Body of pancreas (tissue), 4 donors: Measurements from ENCODE around the gene VPS26B. TPM values are rescaled to one million over a fixed set of nuclear protein-coding genes. Genes with fewer than 3 reads are reported as not detected.

Experiments
- ATAC-seq: fragments of 150-250 bp; one replicate; pipeline ENCODE4 v1.9.1; 2016
- DNase-seq, 4 donors: peaks; one replicate each; pipeline ENCODE4 v3.0.0-alpha.2; 2019
- H3K27ac ChIP-seq, 4 donors: fragments of 200-600 bp; sonication (generic); 1 replicate in 3 of 4; 2 replicates in 1 of 4; pipeline versions ENCODE4 v1.5.1 to v1.6.1; 2016 to 2019; ENCODE audit warnings: mild to moderate bottlenecking in 1 of 4, mixed read lengths in 1 of 4, moderate library complexity in 1 of 4
- H3K27me3 ChIP-seq, 2 donors: fragments of 200-600 bp; sonication (generic); one replicate each; pipeline ENCODE4 v1.6.0; 2016; ENCODE audit warnings: mild to moderate bottlenecking in 1 of 2
- H3K36me3 ChIP-seq, 2 donors: fragments of 200-600 bp; sonication (generic); replicated peaks in 1 of 2; 2 replicates each; pipeline ENCODE4 v1.5.1; 2016; ENCODE audit warnings: low read depth in 2 of 2; ENCODE audit not compliant: insufficient read depth in 1 of 2
- H3K4me1 ChIP-seq: fragments of 200-600 bp; sonication (generic); one replicate; pipeline ENCODE4 v1.6.0; 2016
- H3K4me3 ChIP-seq, 2 donors: fragments of 200-600 bp; sonication (generic); 1 replicate in 1 of 2; 2 replicates in 1 of 2; pipeline ENCODE4 v1.5.1; 2016 to 2019
- H3K9me3 ChIP-seq, 3 donors: fragments of 200-600 bp; sonication (generic); 1 replicate in 2 of 3; 2 replicates in 1 of 3; pipeline ENCODE4 v1.5.1; 2016
- CTCF ChIP-seq, 7 experiments: fragments of 450-650 bp in 4 of 7; fragments of 200-600 bp in 3 of 7; sonication (generic) in 3 of 7; IDR thresholded peaks; one replicate each; pipeline ENCODE4 v1.5.1; 2016 to 2019; ENCODE audit warnings: antibody characterized with exemption in 7 of 7
- POLR2A ChIP-seq, 3 donors: fragments of 450-650 bp; IDR thresholded peaks; one replicate each; pipeline ENCODE4 v1.6.1; 2016; ENCODE audit warnings: antibody characterized with exemption in 3 of 3, mild to moderate bottlenecking in 2 of 3
- WGBS, 2 donors: methylation state at CpG; one replicate each; pipeline ENCODE4 v1.1.5; 2017; 5-methylcytosine and 5-hydroxymethylcytosine counted together
- intact Hi-C: fragments of 100-400 bp; cut with DNase I; formaldehyde crosslinking; loops from one replicate; pipeline ENCODE4 v1.15.1; 2023
- total RNA-seq, 2 donors: library from RNA; depleted of rRNA; stranded (reverse); fragments of >200 nt; gene quantifications; one replicate each; pipeline ENCODE4 v1.1.0, GENCODE V29; 2016

VPS26B gene
- total RNA-seq, 2 donors from 2014 or later, result 23.7 to 34.8 TPM

GRCh38 chr11:134266440-134266839, 42.0 kb downstream of the VPS26B start:
- H3K36me3 ChIP-seq, result peaks cover 0 to 5% of the 10 kb centered on the region in 2 donors
- no peak for DNase-seq
- TF ChIP-seq CTCF (IDR thresholded peaks at IDR 0.05), result no peak
- no peak for TF ChIP-seq POLR2A (IDR thresholded peaks at IDR 0.05)
- no peak overlapping the region for H3K27ac ChIP-seq
- 78 to 82% methylated on average over 5 of the region's 5 CpGs for WGBS, 2 donors
- peaks cover 0 to under 1% of the 10 kb centered on the region in 2 donors for H3K27me3 ChIP-seq
- no peak overlapping the region for H3K4me3 ChIP-seq
- H3K4me1 ChIP-seq, result no peaks in the 10 kb centered on the region
- intact Hi-C loops, result no loop called here
- H3K9me3 ChIP-seq, result no peaks in the 10 kb centered on the region
- no peak for ATAC-seq

- Histone ChIP-seq H3K4me3 (no peak overlapping the region), H3K9me3 (no peaks in the 10 kb centered on the region), H3K4me1 (no peaks in the 10 kb centered on the region), H3K27ac (no peak overlapping the region), H3K27me3 (peaks cover 0 to 5% of the 10 kb centered on the region in 2 donors), H3K36me3 (peaks cover 0 to 5% of the 10 kb centered on the region in 2 donors)
- intact Hi-C loops, result no loop called here
- DNase-seq (no peak), ATAC-seq (no peak)
- WGBS, 2 donors, result 54 to 56% methylated on average over 3 of the region's 3 CpGs
- TF ChIP-seq POLR2A (IDR thresholded peaks at IDR 0.05) (no peak), CTCF (IDR thresholded peaks at IDR 0.05) (no peak)
Observed at GRCh38 chr11:134266841-134267251, 42.4 kb downstream of the VPS26B start.

GRCh38 chr11:134267461-134267860, 43.0 kb downstream of the VPS26B start:
- Histone ChIP-seq H3K36me3 (peaks cover 0 to 5% of the 10 kb centered on the region in 2 donors), H3K27me3 (peaks cover 0 to 8% of the 10 kb centered on the region in 2 donors), H3K27ac (no peak overlapping the region), H3K4me1 (no peaks in the 10 kb centered on the region), H3K9me3 (no peaks in the 10 kb centered on the region), H3K4me3 (no peak overlapping the region)
- no peak for ATAC-seq
- TF ChIP-seq CTCF (IDR thresholded peaks at IDR 0.05) (no peak), POLR2A (IDR thresholded peaks at IDR 0.05) (no peak)
- WGBS, 2 donors, result 67 to 70% methylated on average over 5 of the region's 5 CpGs
- no peak for DNase-seq
- intact Hi-C loops, result no loop called here

GRCh38 chr11:134267966-134268365, 43.5 kb downstream of the VPS26B start:
- H3K4me1 ChIP-seq, result no peaks in the 10 kb centered on the region
- WGBS, 2 donors, result 72 to 84% methylated on average over 8 to 11 of the region's 11 CpGs
- DNase-seq, result no peak

More at GRCh38 chr11:134267966-134268365, 43.5 kb downstream of the VPS26B start:
- Histone ChIP-seq H3K9me3 (no peaks in the 10 kb centered on the region), H3K27me3 (peaks cover 0 to 8% of the 10 kb centered on the region in 2 donors), H3K4me3 (no peak overlapping the region), H3K36me3 (peaks cover 0 to 4% of the 10 kb centered on the region in 2 donors), H3K27ac (no peak overlapping the region)
- TF ChIP-seq CTCF (IDR thresholded peaks at IDR 0.05) (no peak), POLR2A (IDR thresholded peaks at IDR 0.05) (no peak)
- intact Hi-C loops, result no loop called here
- ATAC-seq, result no peak
